H9 (cell line): ENCODE data around the gene AXIN2. TPM values are rescaled to one million over a fixed set of nuclear protein-coding genes. Genes with fewer than 3 reads are reported as not detected.

ENCODE experiments used
- DNase-seq: peaks from one replicate; pipeline ENCODE4 v3.0.0-alpha.2; 2017
- H2AFZ ChIP-seq: one replicate; pipeline ENCODE4 v1.6.1; 2013; ENCODE audit warnings: mild to moderate bottlenecking, low read length, control low read depth, moderate library complexity
- H2AK5ac ChIP-seq: 2 replicates; pipeline ENCODE4 v1.6.1; 2013; ENCODE audit warnings: low read length, control low read depth, mixed read lengths; ENCODE audit not compliant: insufficient read length
- H2BK120ac ChIP-seq: one replicate; pipeline ENCODE4 v1.6.1; 2013; ENCODE audit warnings: low read depth, mild to moderate bottlenecking, low read length, control low read depth, inconsistent platforms; ENCODE audit not compliant: poor library complexity, severe bottlenecking
- H2BK12ac ChIP-seq: 2 replicates; pipeline ENCODE4 v1.6.1; 2013; ENCODE audit warnings: low read length, control low read depth, mixed read lengths, low read depth; ENCODE audit not compliant: insufficient read length
- H2BK15ac ChIP-seq: 2 replicates; pipeline ENCODE4 v1.6.1; 2013; ENCODE audit warnings: low read depth, low read length, control low read depth
- H2BK20ac ChIP-seq: one replicate; pipeline ENCODE4 v1.6.1; 2013; ENCODE audit warnings: low read depth, mild to moderate bottlenecking, low read length, control low read depth, inconsistent platforms; ENCODE audit not compliant: poor library complexity, severe bottlenecking
- H2BK5ac ChIP-seq: 2 replicates; pipeline ENCODE4 v1.6.1; 2013; ENCODE audit warnings: low read length, control low read depth, mixed read lengths; ENCODE audit not compliant: insufficient read length
- H3K14ac ChIP-seq: 2 replicates; pipeline ENCODE4 v1.6.1; 2013; ENCODE audit warnings: low read length, control low read depth; ENCODE audit not compliant: insufficient read depth
- H3K18ac ChIP-seq: 2 replicates; pipeline ENCODE4 v1.6.1; 2013; ENCODE audit warnings: low read depth, mild to moderate bottlenecking, mixed read lengths, low read length, control low read depth; ENCODE audit not compliant: insufficient read length
- H3K23ac ChIP-seq: 2 replicates; pipeline ENCODE4 v1.6.1; 2013; ENCODE audit warnings: low read length, control low read depth, mixed read lengths, low read depth; ENCODE audit not compliant: insufficient read length
- H3K23me2 ChIP-seq: 2 replicates; pipeline ENCODE4 v1.6.1; 2013; ENCODE audit warnings: low read depth, mild to moderate bottlenecking, mixed read lengths, low read length, control low read depth; ENCODE audit not compliant: insufficient read length, poor library complexity, severe bottlenecking
- H3K27ac ChIP-seq: 2 replicates; pipeline ENCODE4 v1.5.1; 2013; ENCODE audit warnings: low read length, control low read depth, mixed read lengths, low read depth; ENCODE audit not compliant: insufficient read length
- H3K27me3 ChIP-seq: 2 replicates; pipeline ENCODE4 v1.6.1; 2013; ENCODE audit warnings: low read length, control low read depth, inconsistent platforms; ENCODE audit not compliant: insufficient read depth
- H3K4ac ChIP-seq: 2 replicates; pipeline ENCODE4 v1.6.1; 2013; ENCODE audit warnings: low read depth, mild to moderate bottlenecking, control low read depth, inconsistent platforms, low read length, moderate library complexity
- H3K4me1 ChIP-seq: 2 replicates; pipeline ENCODE4 v1.6.1; 2013; ENCODE audit warnings: low read length, control low read depth, inconsistent platforms; ENCODE audit not compliant: insufficient read depth
- H3K4me2 ChIP-seq: 2 replicates; pipeline ENCODE4 v1.6.1; 2013; ENCODE audit warnings: low read length, control low read depth, mixed read lengths; ENCODE audit not compliant: insufficient read length, insufficient read depth
- H3K56ac ChIP-seq: 2 replicates; pipeline ENCODE4 v1.6.1; 2013; ENCODE audit warnings: low read depth, mild to moderate bottlenecking, mixed read lengths, low read length, control low read depth; ENCODE audit not compliant: insufficient read length
- H3K79me1 ChIP-seq: 2 replicates; pipeline ENCODE4 v1.6.1; 2013; ENCODE audit warnings: low read depth, mild to moderate bottlenecking, moderate library complexity, low read length, control low read depth, inconsistent platforms; ENCODE audit not compliant: insufficient read depth, poor library complexity, severe bottlenecking
- H3K79me2 ChIP-seq: 2 replicates; pipeline ENCODE4 v1.6.1; 2013; ENCODE audit warnings: low read length, control low read depth, inconsistent platforms; ENCODE audit not compliant: insufficient read depth
- H3K9ac ChIP-seq: 2 replicates; pipeline ENCODE4 v1.6.1; 2013; ENCODE audit warnings: low read length, control low read depth, mixed read lengths; ENCODE audit not compliant: insufficient read length; ENCODE audit errors: extremely low read depth
- H3K9me3 ChIP-seq: one replicate; pipeline ENCODE4 v1.6.1; 2013; ENCODE audit warnings: low read depth, low read length, inconsistent platforms; ENCODE audit not compliant: control insufficient read depth
- H3T11ph ChIP-seq: one replicate; pipeline ENCODE4 v1.6.1; 2013; ENCODE audit warnings: mild to moderate bottlenecking, low read length, control low read depth, inconsistent platforms
- H4K20me1 ChIP-seq: one replicate; pipeline ENCODE4 v1.6.1; 2013; ENCODE audit not compliant: control insufficient read depth, insufficient read length, insufficient read depth
- H4K5ac ChIP-seq: 2 replicates; pipeline ENCODE4 v1.6.1; 2013; ENCODE audit warnings: low read depth, mild to moderate bottlenecking, mixed read lengths, low read length, control low read depth; ENCODE audit not compliant: insufficient read length
- H4K8ac ChIP-seq: replicated peaks from 2 replicates; pipeline ENCODE4 v1.6.1; 2013; ENCODE audit warnings: low read length, control low read depth, mixed read lengths, low read depth; ENCODE audit not compliant: insufficient read length
- H4K91ac ChIP-seq: 2 replicates; pipeline ENCODE4 v1.6.1; 2013; ENCODE audit warnings: low read depth, mild to moderate bottlenecking, moderate library complexity, mixed read lengths, low read length, control low read depth; ENCODE audit not compliant: insufficient read length
- H3K27ac Mint-ChIP-seq, 3 experiments: 2 replicates in 2 of 3; 3 replicates in 1 of 3; pipeline ENCODE4 v1.8.0; 2020 to 2021; ENCODE audit warnings: mixed read lengths in 3 of 3, mild to moderate bottlenecking in 1 of 3, moderate library complexity in 1 of 3
- H3K27me3 Mint-ChIP-seq: 2 replicates; pipeline ENCODE4 v1.8.0; 2021; ENCODE audit warnings: low read depth, mild to moderate bottlenecking, moderate library complexity, mixed read lengths
- H3K36me3 Mint-ChIP-seq, 3 experiments: 2 replicates in 2 of 3; 3 replicates in 1 of 3; pipeline ENCODE4 v1.8.0; 2020 to 2021; ENCODE audit warnings: low read depth in 3 of 3, mixed read lengths in 3 of 3; ENCODE audit not compliant: insufficient read depth in 1 of 3
- H3K4me1 Mint-ChIP-seq, 2 experiments: 2 replicates each; pipeline ENCODE4 v1.8.0; 2020; ENCODE audit warnings: mixed read lengths in 2 of 2
- H3K4me3 Mint-ChIP-seq, 2 experiments: 2 replicates in 1 of 2; 3 replicates in 1 of 2; pipeline ENCODE4 v1.8.0; 2020 to 2021; ENCODE audit warnings: mild to moderate bottlenecking in 2 of 2, mixed read lengths in 2 of 2, moderate library complexity in 1 of 2
- H3K9me3 Mint-ChIP-seq, 2 experiments: 2 replicates in 1 of 2; 3 replicates in 1 of 2; pipeline ENCODE4 v1.8.0; 2020; ENCODE audit warnings: mild to moderate bottlenecking in 2 of 2, mixed read lengths in 2 of 2, moderate library complexity in 1 of 2
- CTCF ChIP-seq: fragments of 200-600 bp; sonication (generic); conservative IDR thresholded peaks from 3 replicates; pipeline ENCODE4 v1.8.0; 2021; ENCODE audit warnings: antibody characterized with exemption, mild to moderate bottlenecking
- WGBS: extraction: QIAGEN DNeasy Blood & Tissue Kit; methylation state at CpG from one replicate; pipeline ENCODE4 v1.1.7; 2013; ENCODE audit warnings: missing lambda C conversion rate, low lambda C conversion rate, mixed read lengths; ENCODE audit not compliant: insufficient read length; ENCODE audit errors: extremely low coverage; 5-methylcytosine and 5-hydroxymethylcytosine counted together
- total RNA-seq: library from RNA; stranded (reverse); gene quantifications from 2 replicates; pipeline ENCODE4 v1.2.1, GENCODE V29; 2021

AXIN2 gene
- total RNA-seq, 1 experiment from 2014 or later, result 35.0 TPM

- peak overlapping the region; percentile 76 for H3K4me2 ChIP-seq
- H3K27ac Mint-ChIP-seq, result no peak overlapping the region
- H4K8ac ChIP-seq, result no peak overlapping the region
- no peak overlapping the region for H3K23ac ChIP-seq
- peaks cover 13% of the 10 kb centered on the region; the same call in 1 of the 2 replicates for H3K4me1 ChIP-seq
- H2BK120ac ChIP-seq, result no peak overlapping the region
- H3K9ac ChIP-seq, result no peak overlapping the region
- peaks cover 2 to 6% (median 2%) of the 10 kb centered on the region in 3 experiments; a peak in 6 of 7 replicates for H3K36me3 Mint-ChIP-seq
- peaks cover 14% of the 10 kb centered on the region; the same call in 1 of the 2 replicates for H3K79me2 ChIP-seq
- no peak overlapping the region for H3K56ac ChIP-seq
- no peaks in the 10 kb centered on the region; the same call in 1 of the 2 replicates for H3K27me3 ChIP-seq
- no peak overlapping the region for H2BK5ac ChIP-seq
- no peak overlapping the region for H2BK20ac ChIP-seq
- H4K5ac ChIP-seq, result no peak overlapping the region
- H2BK12ac ChIP-seq, result no peak overlapping the region
- H3K18ac ChIP-seq, result no peak overlapping the region
- H3K9me3 ChIP-seq, result no peaks in the 10 kb centered on the region
- H3K14ac ChIP-seq, result no peak overlapping the region
- H3K79me1 ChIP-seq, result peaks cover 19% of the 10 kb centered on the region
- no peaks in the 10 kb centered on the region for H4K20me1 ChIP-seq
- no CpG with 5 or more reads among the region's 15 CpGs for WGBS
- H3K9me3 Mint-ChIP-seq, result no peaks in the 10 kb centered on the region
- H2BK15ac ChIP-seq, result no peak overlapping the region
- H2AK5ac ChIP-seq, result no peak overlapping the region
- peaks cover 14% of the 10 kb centered on the region in 2 experiments for H3K4me1 Mint-ChIP-seq
- peaks cover 14% of the 10 kb centered on the region for H3K27me3 Mint-ChIP-seq
- H3K27ac ChIP-seq, result no peak overlapping the region
- peaks cover 25% of the 10 kb centered on the region for H3K23me2 ChIP-seq
- DNase-seq, result no peak
- no peak overlapping the region for H3K4ac ChIP-seq
- no peak overlapping the region for H2AFZ ChIP-seq
- no peak overlapping the region for H3T11ph ChIP-seq
- no peak for TF ChIP-seq CTCF
- no peak overlapping the region for H3K4me3 Mint-ChIP-seq
- H4K91ac ChIP-seq, result no peak overlapping the region
These were observed 3.2 kb downstream of the AXIN2 start for GRCh38 chr17:65558311-65558682.
